ENCODE measurements around the gene LPAR2.

Gene LPAR2

GRCh38 chr19:19630062-19630414 lies 2.0 kb upstream of the LPAR2 start:
- Histone ChIP-seq H3K4me3 (ENCODE audit: low read depth, low read length) (no peak overlapping the region), H3K79me2 (ENCODE audit: control insufficient read depth, insufficient read depth, low read length, unreplicated experiment) (no peaks in the 10 kb centered on the region), H3K27me3 (ENCODE audit: insufficient read depth, low read length) (no peaks in the 10 kb centered on the region), H3K4me1 (ENCODE audit: control insufficient read depth, insufficient read depth, low read length, unreplicated experiment) (no peaks in the 10 kb centered on the region), H3K36me3 (ENCODE audit: insufficient read depth, low read length) (peaks cover 6% of the 10 kb centered on the region; the same call in 1 of the 2 replicates), H2AFZ (ENCODE audit: low read length, unreplicated experiment) (no peak overlapping the region), H3K27ac (ENCODE audit: low read depth, low read length) (no peak overlapping the region)

GRCh38 chr19:19628501-19629134 lies 598 bp upstream of the LPAR2 start:
- H3K27ac ChIP-seq (ENCODE audit: low read depth, low read length): no peak overlapping the region
- H3K27me3 ChIP-seq (ENCODE audit: insufficient read depth, low read length): no peaks in the 10 kb centered on the region
- peak overlapping the region; percentile 66; the same call in 1 of the 2 replicates for H3K4me3 ChIP-seq (ENCODE audit: low read depth, low read length)
- no peaks in the 10 kb centered on the region for H3K79me2 ChIP-seq (ENCODE audit: control insufficient read depth, insufficient read depth, low read length, unreplicated experiment)
- H3K4me1 ChIP-seq (ENCODE audit: control insufficient read depth, insufficient read depth, low read length, unreplicated experiment): no peaks in the 10 kb centered on the region
- H3K36me3 ChIP-seq (ENCODE audit: insufficient read depth, low read length): no peaks in the 10 kb centered on the region
- no peak overlapping the region for H2AFZ ChIP-seq (ENCODE audit: low read length, unreplicated experiment)

- no peak overlapping the region for H3K4me3 ChIP-seq (ENCODE audit: low read depth, low read length)
Measured at GRCh38 chr19:19626516-19627472, 1.2 kb downstream of the LPAR2 start.

GRCh38 chr19:19624032-19624570 lies 3.9 kb downstream of the LPAR2 start:
- no peaks in the 10 kb centered on the region for H3K79me2 ChIP-seq (ENCODE audit: control insufficient read depth, insufficient read depth, low read length, unreplicated experiment)
- H3K27me3 ChIP-seq (ENCODE audit: insufficient read depth, low read length): no peaks in the 10 kb centered on the region
- no peak overlapping the region for H3K27ac ChIP-seq (ENCODE audit: low read depth, low read length)
- no peak overlapping the region for H3K4me3 ChIP-seq (ENCODE audit: low read depth, low read length)
- no peak overlapping the region for H2AFZ ChIP-seq (ENCODE audit: low read length, unreplicated experiment)
- H3K36me3 ChIP-seq (ENCODE audit: insufficient read depth, low read length): no peaks in the 10 kb centered on the region
- H3K4me1 ChIP-seq (ENCODE audit: control insufficient read depth, insufficient read depth, low read length, unreplicated experiment): no peaks in the 10 kb centered on the region

More at GRCh38 chr19:19626516-19627472, 1.2 kb downstream of the LPAR2 start:
- no peaks in the 10 kb centered on the region for H3K4me1 ChIP-seq (ENCODE audit: control insufficient read depth, insufficient read depth, low read length, unreplicated experiment)
- H3K27me3 ChIP-seq (ENCODE audit: insufficient read depth, low read length): no peaks in the 10 kb centered on the region
- no peaks in the 10 kb centered on the region for H3K36me3 ChIP-seq (ENCODE audit: insufficient read depth, low read length)
- no peaks in the 10 kb centered on the region for H3K79me2 ChIP-seq (ENCODE audit: control insufficient read depth, insufficient read depth, low read length, unreplicated experiment)
- no peak overlapping the region for H3K27ac ChIP-seq (ENCODE audit: low read depth, low read length)
- H2AFZ ChIP-seq (ENCODE audit: low read length, unreplicated experiment): no peak overlapping the region

- Histone ChIP-seq H3K4me3 (ENCODE audit: low read depth, low read length) (no peak overlapping the region), H3K36me3 (ENCODE audit: insufficient read depth, low read length) (no peaks in the 10 kb centered on the region), H2AFZ (ENCODE audit: low read length, unreplicated experiment) (no peak overlapping the region), H3K27me3 (ENCODE audit: insufficient read depth, low read length) (no peaks in the 10 kb centered on the region), H3K79me2 (ENCODE audit: control insufficient read depth, insufficient read depth, low read length, unreplicated experiment) (no peaks in the 10 kb centered on the region), H3K27ac (ENCODE audit: low read depth, low read length) (no peak overlapping the region), H3K4me1 (ENCODE audit: control insufficient read depth, insufficient read depth, low read length, unreplicated experiment) (no peaks in the 10 kb centered on the region)
Measured at GRCh38 chr19:19623383-19623782, 4.6 kb downstream of the LPAR2 start.

- H3K79me2 ChIP-seq (ENCODE audit: control insufficient read depth, insufficient read depth, low read length, unreplicated experiment): no peaks in the 10 kb centered on the region
- no peaks in the 10 kb centered on the region for H3K27me3 ChIP-seq (ENCODE audit: insufficient read depth, low read length)
- no peak overlapping the region for H2AFZ ChIP-seq (ENCODE audit: low read length, unreplicated experiment)
- H3K27ac ChIP-seq (ENCODE audit: low read depth, low read length): no peak overlapping the region
- H3K4me3 ChIP-seq (ENCODE audit: low read depth, low read length): no peak overlapping the region
- no peaks in the 10 kb centered on the region for H3K4me1 ChIP-seq (ENCODE audit: control insufficient read depth, insufficient read depth, low read length, unreplicated experiment)
- no peaks in the 10 kb centered on the region for H3K36me3 ChIP-seq (ENCODE audit: insufficient read depth, low read length)
Measured at GRCh38 chr19:19619849-19620210, 8.2 kb downstream of the LPAR2 start.

GRCh38 chr19:19619181-19619848 lies 8.7 kb downstream of the LPAR2 start:
- no peaks in the 10 kb centered on the region for H3K36me3 ChIP-seq (ENCODE audit: insufficient read depth, low read length)
- no peaks in the 10 kb centered on the region for H3K4me1 ChIP-seq (ENCODE audit: control insufficient read depth, insufficient read depth, low read length, unreplicated experiment)
- no peaks in the 10 kb centered on the region for H3K79me2 ChIP-seq (ENCODE audit: control insufficient read depth, insufficient read depth, low read length, unreplicated experiment)
- H3K4me3 ChIP-seq (ENCODE audit: low read depth, low read length): peak overlapping the region; percentile 93; the same call in 1 of the 2 replicates
- no peak overlapping the region for H3K27ac ChIP-seq (ENCODE audit: low read depth, low read length)
- H2AFZ ChIP-seq (ENCODE audit: low read length, unreplicated experiment): no peak overlapping the region
- H3K27me3 ChIP-seq (ENCODE audit: insufficient read depth, low read length): no peaks in the 10 kb centered on the region

DNA sequence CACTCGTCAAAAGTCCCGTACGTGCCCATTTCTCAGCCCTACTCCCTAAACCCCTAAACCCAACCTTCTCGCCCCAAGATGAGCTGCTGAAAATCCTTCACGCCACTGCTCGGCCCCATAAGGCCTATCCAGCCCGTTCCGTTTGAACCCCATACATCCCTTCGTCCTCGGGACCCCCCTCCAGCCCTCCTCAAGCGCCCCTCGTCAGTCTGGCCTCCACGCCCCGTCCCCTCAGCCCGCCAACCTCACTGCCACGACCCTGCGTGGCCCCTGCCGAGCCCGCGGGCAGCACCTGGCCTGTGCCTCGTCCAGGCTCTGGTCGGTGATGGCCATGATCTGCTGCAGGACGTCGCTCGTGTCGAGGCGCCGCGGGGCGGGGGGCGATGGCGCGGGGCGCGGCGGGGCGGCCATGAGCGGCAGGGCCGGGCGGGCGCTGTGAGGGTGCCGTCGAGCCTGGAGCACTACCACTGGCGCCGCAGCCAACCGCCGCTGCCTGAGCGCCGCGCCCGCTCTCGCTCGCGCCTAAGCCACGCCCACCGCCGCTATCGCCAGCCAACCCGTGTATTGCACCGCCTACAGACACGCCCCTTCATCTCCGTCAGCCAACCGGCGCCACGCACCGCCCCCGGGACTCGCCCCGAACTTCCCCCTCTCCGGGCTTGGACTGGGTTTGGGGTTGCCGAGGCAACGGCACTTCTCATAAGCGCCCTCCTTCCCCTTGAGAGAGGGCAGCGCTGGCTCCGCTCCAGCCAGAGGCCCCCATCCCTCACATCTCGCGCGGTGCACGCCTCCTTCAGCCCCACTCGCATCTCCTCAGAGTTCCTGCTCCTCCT lies 9.6 kb downstream of the LPAR2 start, which contains the start of gene PBX4:
PBX4 (minus strand) TSS at position 469 of the 833 bp plus-strand sequence; CDS start at position 411, 58 bp downstream.
- no peaks in the 10 kb centered on the region for H3K36me3 ChIP-seq (ENCODE audit: insufficient read depth, low read length)
- no peaks in the 10 kb centered on the region for H3K27me3 ChIP-seq (ENCODE audit: insufficient read depth, low read length)
- H3K79me2 ChIP-seq (ENCODE audit: control insufficient read depth, insufficient read depth, low read length, unreplicated experiment): no peaks in the 10 kb centered on the region
- H3K4me3 ChIP-seq (ENCODE audit: low read depth, low read length): peak within 1 kb of the TSS; percentile 93
- H3K27ac ChIP-seq (ENCODE audit: low read depth, low read length): no peak within 1 kb of the TSS
- no peaks in the 10 kb centered on the region for H3K4me1 ChIP-seq (ENCODE audit: control insufficient read depth, insufficient read depth, low read length, unreplicated experiment)
- peak within 1 kb of the TSS; percentile 92 for H2AFZ ChIP-seq (ENCODE audit: low read length, unreplicated experiment)

GRCh38 chr19:19615086-19615485 lies 12.9 kb downstream of the LPAR2 start:
- Histone ChIP-seq H3K27me3 (ENCODE audit: insufficient read depth, low read length) (no peaks in the 10 kb centered on the region), H2AFZ (ENCODE audit: low read length, unreplicated experiment) (no peak overlapping the region), H3K4me3 (ENCODE audit: low read depth, low read length) (no peak overlapping the region), H3K79me2 (ENCODE audit: control insufficient read depth, insufficient read depth, low read length, unreplicated experiment) (no peaks in the 10 kb centered on the region), H3K4me1 (ENCODE audit: control insufficient read depth, insufficient read depth, low read length, unreplicated experiment) (no peaks in the 10 kb centered on the region), H3K27ac (ENCODE audit: low read depth, low read length) (no peak overlapping the region), H3K36me3 (ENCODE audit: insufficient read depth, low read length) (no peaks in the 10 kb centered on the region)

DNA sequence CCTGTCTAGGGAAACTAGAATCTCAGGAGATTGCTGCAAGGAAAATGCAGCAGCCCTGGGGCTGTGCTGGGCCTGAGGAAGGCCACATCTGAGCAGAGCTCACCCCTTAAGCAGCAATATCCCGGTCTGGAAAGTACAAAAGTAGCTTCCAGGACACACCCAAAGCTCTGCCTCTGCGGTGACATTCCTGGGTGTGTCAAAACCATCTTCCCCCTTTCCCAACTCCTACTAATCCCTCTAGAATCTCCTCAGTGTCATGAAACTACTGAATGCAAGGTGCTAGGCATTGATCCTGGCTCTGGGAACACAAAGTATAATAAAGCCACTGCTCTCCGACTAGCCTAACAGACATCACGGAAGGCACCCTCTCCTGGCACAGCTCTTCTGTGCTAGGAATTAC lies 14.5 kb downstream of the LPAR2 start:
- Histone ChIP-seq H3K4me1 (ENCODE audit: control insufficient read depth, insufficient read depth, low read length, unreplicated experiment) (no peaks in the 10 kb centered on the region), H3K36me3 (ENCODE audit: insufficient read depth, low read length) (no peaks in the 10 kb centered on the region), H3K27ac (ENCODE audit: low read depth, low read length) (no peak overlapping the region), H2AFZ (ENCODE audit: low read length, unreplicated experiment) (no peak overlapping the region), H3K27me3 (ENCODE audit: insufficient read depth, low read length) (no peaks in the 10 kb centered on the region), H3K4me3 (ENCODE audit: low read depth, low read length) (no peak overlapping the region), H3K79me2 (ENCODE audit: control insufficient read depth, insufficient read depth, low read length, unreplicated experiment) (no peaks in the 10 kb centered on the region)

All from ACC112 (cell line).